ENCODE data around the gene PCDH20.

DNA sequence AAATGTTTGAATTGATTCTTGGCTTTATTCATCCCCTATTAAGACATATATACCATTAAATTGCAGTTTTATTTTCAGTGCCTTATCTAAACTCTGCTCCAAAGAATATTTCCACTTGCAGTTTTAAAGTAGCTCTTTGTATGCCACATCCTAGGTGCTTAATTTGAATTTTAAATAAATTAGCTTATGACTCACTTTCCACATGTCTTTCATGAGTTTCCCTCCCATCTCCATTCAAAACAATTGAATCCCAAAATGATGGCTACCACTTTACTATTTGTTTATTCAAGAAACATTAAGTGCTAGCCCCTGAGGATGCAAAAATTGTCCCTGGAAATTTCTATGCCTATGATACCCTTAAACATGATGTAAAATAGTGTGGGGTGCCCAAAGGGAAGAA, 19.5 kb downstream of the PCDH20 start:
- TF ChIP-seq, protein P1, sequence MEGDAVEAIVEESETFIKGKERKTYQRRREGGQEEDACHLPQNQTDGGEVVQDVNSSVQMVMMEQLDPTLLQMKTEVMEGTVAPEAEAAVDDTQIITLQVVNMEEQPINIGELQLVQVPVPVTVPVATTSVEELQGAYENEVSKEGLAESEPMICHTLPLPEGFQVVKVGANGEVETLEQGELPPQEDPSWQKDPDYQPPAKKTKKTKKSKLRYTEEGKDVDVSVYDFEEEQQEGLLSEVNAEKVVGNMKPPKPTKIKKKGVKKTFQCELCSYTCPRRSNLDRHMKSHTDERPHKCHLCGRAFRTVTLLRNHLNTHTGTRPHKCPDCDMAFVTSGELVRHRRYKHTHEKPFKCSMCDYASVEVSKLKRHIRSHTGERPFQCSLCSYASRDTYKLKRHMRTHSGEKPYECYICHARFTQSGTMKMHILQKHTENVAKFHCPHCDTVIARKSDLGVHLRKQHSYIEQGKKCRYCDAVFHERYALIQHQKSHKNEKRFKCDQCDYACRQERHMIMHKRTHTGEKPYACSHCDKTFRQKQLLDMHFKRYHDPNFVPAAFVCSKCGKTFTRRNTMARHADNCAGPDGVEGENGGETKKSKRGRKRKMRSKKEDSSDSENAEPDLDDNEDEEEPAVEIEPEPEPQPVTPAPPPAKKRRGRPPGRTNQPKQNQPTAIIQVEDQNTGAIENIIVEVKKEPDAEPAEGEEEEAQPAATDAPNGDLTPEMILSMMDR (IDR thresholded peaks at IDR 0.05; ENCODE audit: poor library complexity, severe bottlenecking), result no peak
- TF ChIP-seq RAD21 (conservative IDR thresholded peaks at IDR 0.05) (no peak), TAF1 (IDR thresholded peaks at IDR 0.05; ENCODE audit: low read depth) (no peak), POLR2AphosphoS5 (IDR thresholded peaks at IDR 0.05) (no peak), SMC3 (conservative IDR thresholded peaks at IDR 0.05; ENCODE audit: poor library complexity) (no peak), EZH2 (IDR thresholded peaks at IDR 0.05; ENCODE audit: borderline replicate concordance, insufficient read depth, low read length, poor library complexity, severe bottlenecking) (no peak), EP300 (conservative IDR thresholded peaks at IDR 0.05; ENCODE audit: poor library complexity, severe bottlenecking) (no peak), MXI1 (conservative IDR thresholded peaks at IDR 0.05; ENCODE audit: poor library complexity, severe bottlenecking) (no peak)
- TF ChIP-seq, protein P2, sequence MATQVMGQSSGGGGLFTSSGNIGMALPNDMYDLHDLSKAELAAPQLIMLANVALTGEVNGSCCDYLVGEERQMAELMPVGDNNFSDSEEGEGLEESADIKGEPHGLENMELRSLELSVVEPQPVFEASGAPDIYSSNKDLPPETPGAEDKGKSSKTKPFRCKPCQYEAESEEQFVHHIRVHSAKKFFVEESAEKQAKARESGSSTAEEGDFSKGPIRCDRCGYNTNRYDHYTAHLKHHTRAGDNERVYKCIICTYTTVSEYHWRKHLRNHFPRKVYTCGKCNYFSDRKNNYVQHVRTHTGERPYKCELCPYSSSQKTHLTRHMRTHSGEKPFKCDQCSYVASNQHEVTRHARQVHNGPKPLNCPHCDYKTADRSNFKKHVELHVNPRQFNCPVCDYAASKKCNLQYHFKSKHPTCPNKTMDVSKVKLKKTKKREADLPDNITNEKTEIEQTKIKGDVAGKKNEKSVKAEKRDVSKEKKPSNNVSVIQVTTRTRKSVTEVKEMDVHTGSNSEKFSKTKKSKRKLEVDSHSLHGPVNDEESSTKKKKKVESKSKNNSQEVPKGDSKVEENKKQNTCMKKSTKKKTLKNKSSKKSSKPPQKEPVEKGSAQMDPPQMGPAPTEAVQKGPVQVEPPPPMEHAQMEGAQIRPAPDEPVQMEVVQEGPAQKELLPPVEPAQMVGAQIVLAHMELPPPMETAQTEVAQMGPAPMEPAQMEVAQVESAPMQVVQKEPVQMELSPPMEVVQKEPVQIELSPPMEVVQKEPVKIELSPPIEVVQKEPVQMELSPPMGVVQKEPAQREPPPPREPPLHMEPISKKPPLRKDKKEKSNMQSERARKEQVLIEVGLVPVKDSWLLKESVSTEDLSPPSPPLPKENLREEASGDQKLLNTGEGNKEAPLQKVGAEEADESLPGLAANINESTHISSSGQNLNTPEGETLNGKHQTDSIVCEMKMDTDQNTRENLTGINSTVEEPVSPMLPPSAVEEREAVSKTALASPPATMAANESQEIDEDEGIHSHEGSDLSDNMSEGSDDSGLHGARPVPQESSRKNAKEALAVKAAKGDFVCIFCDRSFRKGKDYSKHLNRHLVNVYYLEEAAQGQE (IDR thresholded peaks at IDR 0.05; ENCODE audit: borderline replicate concordance), result no peak
